OCI-LY3 (cell line): ENCODE data around the gene MLC1.

Experiments used
- CTCF ChIP-seq: fragments of 200-600, 300-600 bp; sonication (generic); IDR thresholded peaks from 2 replicates; pipeline ENCODE4 v1.5.1; 2014; ENCODE audit warnings: antibody characterized with exemption, low read length, low read depth
- EZH2phosphoT487 ChIP-seq: fragments of 200-600 bp; shearing (Covaris generic); IDR thresholded peaks from 2 replicates; pipeline ENCODE4 v1.6.1; 2018; ENCODE audit warnings: antibody characterized with exemption, mixed run types, low read depth

GRCh38 chr22:50062509-50063135 lies 22.6 kb downstream of the MLC1 start:
- TF ChIP-seq CTCF (no peak), EZH2phosphoT487 (no peak)
